ENCODE measurements around the gene PEX5L.
"Not testable (repeated sequence)": the region's sequence is repeated elsewhere in the genome, so short reads cannot be mapped to it uniquely, and the experiment has no call there.

The PEX5L gene

DNA sequence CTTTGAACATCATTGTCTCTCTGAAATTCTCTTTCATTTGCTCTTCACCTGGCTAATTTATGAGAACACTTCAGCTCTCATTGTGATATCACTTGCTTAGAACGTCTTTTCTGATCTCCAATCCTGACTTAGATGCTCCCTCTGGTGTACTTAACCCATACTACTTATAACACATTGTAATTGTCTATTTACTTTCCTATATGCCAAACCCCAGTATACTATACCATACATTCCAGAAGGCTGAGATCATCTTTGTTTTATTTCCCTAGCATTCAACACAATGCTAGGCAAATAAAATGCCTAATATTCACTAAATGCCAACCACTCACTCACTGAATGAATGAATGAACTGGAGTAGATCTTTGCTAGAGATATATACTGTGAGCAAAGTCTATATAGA is 27.0 kb upstream of the PEX5L start:
- H3K27ac ChIP-seq: no peak overlapping the region
- no peak for TF ChIP-seq Cebpa-rat (IDR thresholded peaks at IDR 0.05)
- H3K4me2 ChIP-seq: no peak overlapping the region
- no peaks in the 10 kb centered on the region for H3K36me3 ChIP-seq
- no peaks in the 10 kb centered on the region for H3K9me3 ChIP-seq (replicated peaks in 1 of 11)
- no peak overlapping the region for H3K4me3 ChIP-seq
- H3K4me1 ChIP-seq: no peaks in the 10 kb centered on the region
- no peaks in the 10 kb centered on the region for H3K27me3 ChIP-seq
- no peak overlapping the region for H3K9ac ChIP-seq
- no peaks in the 10 kb centered on the region for H4K20me1 ChIP-seq

DNA sequence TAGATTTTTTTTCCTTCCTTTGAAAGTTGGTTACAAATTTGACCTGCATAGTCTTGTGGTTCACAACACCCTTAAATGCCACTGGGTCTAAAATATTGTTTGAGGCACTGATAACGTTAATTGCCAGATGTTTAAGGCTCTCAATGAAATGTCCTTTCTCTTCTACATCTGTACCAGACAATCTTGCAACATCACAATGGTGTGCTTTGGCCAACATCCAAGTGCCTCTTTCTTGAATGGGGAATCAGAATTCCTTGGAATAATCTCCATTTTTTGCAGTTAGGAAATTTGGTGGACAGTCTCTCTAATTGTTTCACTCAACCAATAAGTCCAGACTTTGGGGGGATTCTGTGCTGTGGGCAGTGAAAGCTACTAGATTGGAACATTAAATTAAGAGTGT is 26.0 kb upstream of the PEX5L start:
- no peak overlapping the region for H3K4me2 ChIP-seq
- H3K27ac ChIP-seq: no peak overlapping the region
- H3K4me3 ChIP-seq: no peak overlapping the region
- H3K27me3 ChIP-seq: no peaks in the 10 kb centered on the region
- no peak for TF ChIP-seq Cebpa-rat (IDR thresholded peaks at IDR 0.05)
- H4K20me1 ChIP-seq: no peaks in the 10 kb centered on the region
- H3K9ac ChIP-seq: no peak overlapping the region
- H3K4me1 ChIP-seq: no peaks in the 10 kb centered on the region
- no peaks in the 10 kb centered on the region for H3K9me3 ChIP-seq (replicated peaks in 1 of 11)
- no peaks in the 10 kb centered on the region for H3K36me3 ChIP-seq

DNA sequence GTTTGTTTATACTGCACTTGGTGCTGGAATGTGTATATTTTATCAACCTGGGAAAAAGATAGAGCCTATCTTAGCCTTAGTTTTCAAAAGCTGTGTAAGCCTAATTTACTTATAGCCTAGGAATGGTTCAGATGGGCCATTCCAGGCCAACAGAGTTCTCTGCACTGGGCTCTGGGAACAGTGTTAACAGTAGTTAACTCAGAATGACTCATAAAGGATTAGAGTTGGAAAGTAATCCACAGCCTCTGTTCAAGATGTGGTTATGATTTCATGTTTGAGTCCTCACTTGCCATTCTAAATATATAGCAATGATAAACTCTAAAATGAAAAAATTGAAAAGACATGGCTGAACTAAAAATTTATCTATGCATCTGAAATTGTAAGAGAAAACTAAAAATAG is 22.6 kb upstream of the PEX5L start:
- no peaks in the 10 kb centered on the region for H4K20me1 ChIP-seq
- no peak overlapping the region for H3K27ac ChIP-seq
- H3K9me3 ChIP-seq (replicated peaks in 1 of 11): no peaks in the 10 kb centered on the region
- H3K36me3 ChIP-seq: no peaks in the 10 kb centered on the region
- H3K4me1 ChIP-seq: no peaks in the 10 kb centered on the region
- TF ChIP-seq Cebpa-rat (IDR thresholded peaks at IDR 0.05): no peak
- no peak overlapping the region for H3K9ac ChIP-seq
- H3K27me3 ChIP-seq: no peaks in the 10 kb centered on the region
- no peak overlapping the region for H3K4me3 ChIP-seq
- H3K4me2 ChIP-seq: no peak overlapping the region

DNA sequence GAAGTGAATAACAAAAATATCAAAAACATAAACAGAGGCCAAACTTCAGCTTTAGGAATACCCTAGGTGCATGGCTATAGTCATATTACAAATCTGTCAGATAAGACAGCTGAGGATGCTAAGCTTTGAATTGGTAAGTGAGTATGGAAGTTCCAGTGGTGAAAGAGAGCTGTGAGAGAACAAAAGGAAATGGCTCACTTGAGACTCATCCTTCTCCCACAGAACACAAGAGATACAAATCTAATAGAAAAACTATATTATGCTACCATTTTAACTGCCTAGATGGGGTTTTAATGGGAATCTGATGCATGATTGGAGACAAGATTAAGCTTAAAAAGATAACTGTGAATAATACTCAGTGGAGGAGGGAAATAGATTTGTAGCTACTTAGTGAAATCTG is 21.5 kb upstream of the PEX5L start:
- Histone ChIP-seq H3K4me1 (no peaks in the 10 kb centered on the region), H3K36me3 (no peaks in the 10 kb centered on the region), H3K27ac (no peak overlapping the region), H3K4me3 (no peak overlapping the region), H4K20me1 (no peaks in the 10 kb centered on the region), H3K9ac (no peak overlapping the region), H3K27me3 (no peaks in the 10 kb centered on the region), H3K4me2 (no peak overlapping the region), H3K9me3 (replicated peaks in 1 of 11) (no peaks in the 10 kb centered on the region)
- TF ChIP-seq Cebpa-rat (IDR thresholded peaks at IDR 0.05): no peak

GRCh38 chr3:180055656-180056055 is 18.9 kb upstream of the PEX5L start:
- H3K9ac ChIP-seq; H3K4me1 ChIP-seq; H3K9me3 ChIP-seq (replicated peaks in 1 of 11); H3K27me3 ChIP-seq; H3K4me3 ChIP-seq; H3K36me3 ChIP-seq; H3K4me2 ChIP-seq; H4K20me1 ChIP-seq; H3K27ac ChIP-seq: not testable (repeated sequence)

DNA sequence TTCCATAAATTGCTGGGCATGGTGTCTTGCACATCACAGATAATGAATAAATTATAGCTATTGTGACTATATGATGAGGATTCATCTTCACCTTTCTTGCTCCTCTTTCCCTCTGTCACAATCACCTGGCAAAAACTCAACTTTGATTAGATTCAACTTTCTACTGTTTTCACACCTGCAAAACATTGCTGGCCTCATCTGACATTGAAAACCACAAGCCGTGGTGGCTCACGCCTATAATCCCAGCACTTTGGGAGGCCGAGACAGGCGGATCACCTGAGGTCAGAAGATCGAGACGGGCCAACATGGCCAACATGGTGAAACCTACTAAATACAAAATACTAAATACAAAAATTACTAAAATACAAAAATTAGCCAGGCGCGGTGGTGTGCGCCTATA is 12.7 kb upstream of the PEX5L start:
- Histone ChIP-seq H3K9ac (no peak overlapping the region), H3K27ac (no peak overlapping the region), H3K4me3 (no peak overlapping the region), H3K4me1 (peaks cover 0 to 15% (median 0%) of the 10 kb centered on the region in 10 experiments; a peak in 7 of 20 replicates), H4K20me1 (no peaks in the 10 kb centered on the region), H3K36me3 (no peaks in the 10 kb centered on the region), H3K4me2 (no peak overlapping the region), H3K9me3 (replicated peaks in 1 of 11) (no peaks in the 10 kb centered on the region), H3K27me3 (no peaks in the 10 kb centered on the region)
- no peak for TF ChIP-seq Cebpa-rat (IDR thresholded peaks at IDR 0.05)

DNA sequence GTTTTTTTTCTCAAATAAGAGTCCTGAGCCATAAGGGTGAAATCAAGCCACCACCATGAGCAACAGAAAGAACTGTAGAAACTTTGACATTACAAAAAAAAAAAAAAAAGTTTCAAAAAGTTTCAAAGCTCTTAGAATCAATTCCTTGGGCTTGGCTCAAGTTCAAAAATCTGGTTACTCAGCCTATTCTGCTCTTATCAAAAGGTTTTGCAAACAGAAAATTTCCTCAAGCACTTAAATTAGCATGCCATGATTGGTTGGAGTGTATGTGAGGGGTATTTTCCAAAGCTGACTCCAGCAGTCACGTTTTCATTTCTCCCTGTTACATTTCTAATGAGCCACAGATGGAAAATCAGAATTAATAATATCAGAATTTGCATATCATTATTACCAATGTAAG is 12.1 kb upstream of the PEX5L start:
- no peaks in the 10 kb centered on the region for H3K27me3 ChIP-seq
- peak overlapping the region in 1 of 11 experiments; percentile 41; a peak in 1 of 22 replicates for H3K4me2 ChIP-seq
- H3K4me1 ChIP-seq: peaks cover 0 to 15% (median 0%) of the 10 kb centered on the region in 10 experiments; a peak in 7 of 20 replicates
- no peaks in the 10 kb centered on the region for H3K9me3 ChIP-seq (replicated peaks in 1 of 11)
- no peaks in the 10 kb centered on the region for H3K36me3 ChIP-seq
- no peak for TF ChIP-seq Cebpa-rat (IDR thresholded peaks at IDR 0.05)
- no peak overlapping the region for H3K27ac ChIP-seq
- no peak overlapping the region for H3K4me3 ChIP-seq
- H3K9ac ChIP-seq: no peak overlapping the region
- no peaks in the 10 kb centered on the region for H4K20me1 ChIP-seq

GRCh38 chr3:180048103-180048502 is 11.4 kb upstream of the PEX5L start:
- TF ChIP-seq Cebpa-rat (IDR thresholded peaks at IDR 0.05): no peak
- no peaks in the 10 kb centered on the region for H3K27me3 ChIP-seq
- H3K36me3 ChIP-seq: no peaks in the 10 kb centered on the region
- H3K4me2 ChIP-seq: peak overlapping the region in 3 of 11 experiments; percentile 24 to 56 (median 49); a peak in 6 of 22 replicates
- no peaks in the 10 kb centered on the region for H3K9me3 ChIP-seq (replicated peaks in 1 of 11)
- no peak overlapping the region for H3K27ac ChIP-seq
- peaks cover 0 to 15% (median 0%) of the 10 kb centered on the region in 10 experiments; a peak in 7 of 20 replicates for H3K4me1 ChIP-seq
- H3K4me3 ChIP-seq: no peak overlapping the region
- H4K20me1 ChIP-seq: no peaks in the 10 kb centered on the region
- H3K9ac ChIP-seq: no peak overlapping the region

GRCh38 chr3:180040966-180041365 is 4.2 kb upstream of the PEX5L start:
- no peaks in the 10 kb centered on the region for H4K20me1 ChIP-seq
- peaks cover 2 to 7% (median 6%) of the 10 kb centered on the region in 10 experiments; a peak in 15 of 20 replicates for H3K4me1 ChIP-seq
- peaks cover 6 to 14% (median 11%) of the 10 kb centered on the region in 11 experiments; a peak in 21 of 22 replicates for H3K9me3 ChIP-seq (replicated peaks in 1 of 11)
- H3K27me3 ChIP-seq: no peaks in the 10 kb centered on the region
- no peak overlapping the region for H3K27ac ChIP-seq
- no peaks in the 10 kb centered on the region for H3K36me3 ChIP-seq
- H3K9ac ChIP-seq: no peak overlapping the region
- no peak overlapping the region for H3K4me2 ChIP-seq
- TF ChIP-seq Cebpa-rat (IDR thresholded peaks at IDR 0.05): no peak
- H3K4me3 ChIP-seq: no peak overlapping the region

- Histone ChIP-seq H3K4me2 (peak overlapping the region; percentile 35 to 63 (median 47)), H3K36me3 (no peaks in the 10 kb centered on the region), H3K27me3 (no peaks in the 10 kb centered on the region), H3K27ac (no peak overlapping the region), H4K20me1 (no peaks in the 10 kb centered on the region), H3K9ac (no peak overlapping the region), H3K4me1 (peaks cover 7 to 12% (median 10%) of the 10 kb centered on the region in 10 experiments; a peak in 15 of 20 replicates), H3K4me3 (no peak overlapping the region; a peak in 3 of 20 replicates), H3K9me3 (replicated peaks in 1 of 11) (peaks cover 6 to 14% (median 11%) of the 10 kb centered on the region in 11 experiments; a peak in 21 of 22 replicates)
- TF ChIP-seq Cebpa-rat (IDR thresholded peaks at IDR 0.05): no peak
These were observed 556 bp downstream of the PEX5L start for GRCh38 chr3:180036092-180036670.
